ENCODE measurements around the gene TINCR. TPM values are rescaled to one million over a fixed set of nuclear protein-coding genes. Genes with fewer than 3 reads are reported as not detected.

Gene TINCR
- polyA plus RNA-seq, 1 donor from 2014 or later = 2.0 TPM

DNA sequence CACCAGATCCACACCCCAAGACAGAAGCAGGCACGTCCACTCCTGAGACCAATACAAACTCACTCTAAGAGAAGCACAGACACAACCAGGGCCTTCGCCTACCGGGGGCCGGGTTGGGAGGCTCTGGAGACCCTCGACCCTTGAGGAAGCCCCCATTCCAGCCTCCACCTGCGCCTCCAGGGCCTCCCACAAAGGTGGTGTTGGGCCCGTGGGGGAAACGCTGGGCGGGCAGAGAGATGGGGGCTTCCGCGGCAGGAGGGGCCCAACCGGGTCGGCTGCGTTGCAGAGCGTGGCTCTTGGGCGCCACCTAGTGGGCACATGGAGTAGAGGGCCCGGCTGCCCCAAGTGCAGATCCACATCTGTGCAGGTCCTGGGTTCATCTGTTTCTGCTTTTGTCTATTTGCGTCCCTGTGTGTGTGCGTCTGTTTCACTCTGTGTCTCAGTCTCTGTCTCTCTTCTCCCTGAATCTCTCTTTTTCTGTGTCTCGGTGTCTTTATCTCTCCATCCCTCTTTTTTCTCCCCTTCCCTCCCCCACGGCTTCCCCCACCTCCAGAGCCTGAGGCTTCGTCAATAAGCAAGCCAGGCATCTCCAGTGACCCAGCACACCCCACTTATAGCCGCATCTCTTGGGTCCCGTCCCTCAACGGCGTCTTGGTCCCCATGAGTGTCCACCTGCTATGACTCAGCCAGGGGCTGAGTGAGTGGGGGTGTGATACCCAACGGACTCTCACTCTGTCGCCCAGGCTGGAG is 10.5 kb upstream of the TINCR start:
- H3K27me3 ChIP-seq (ENCODE audit: insufficient read depth, low read depth, low read length) = no peaks in the 10 kb centered on the region
- H3K9me2 ChIP-seq (ENCODE audit: insufficient read depth, low read length) = no peaks in the 10 kb centered on the region
- no peak overlapping the region for H2AFZ ChIP-seq (ENCODE audit: low read depth, low read length)
- TF ChIP-seq SMC3 (conservative IDR thresholded peaks at IDR 0.05; ENCODE audit: poor library complexity) (peak; percentile 99), MXI1 (conservative IDR thresholded peaks at IDR 0.05; ENCODE audit: poor library complexity, severe bottlenecking) (peak; percentile 13), TAF1 (IDR thresholded peaks at IDR 0.05; ENCODE audit: low read depth) (no peak), CTCF (IDR thresholded peaks at IDR 0.05; ENCODE audit: poor library complexity, severe bottlenecking) (peak; percentile 99), RAD21 (conservative IDR thresholded peaks at IDR 0.05) (peak; percentile 100), EP300 (conservative IDR thresholded peaks at IDR 0.05; ENCODE audit: poor library complexity, severe bottlenecking) (no peak), EZH2 (IDR thresholded peaks at IDR 0.05; ENCODE audit: borderline replicate concordance, insufficient read depth, low read length, poor library complexity, severe bottlenecking) (no peak), POLR2AphosphoS5 (IDR thresholded peaks at IDR 0.05) (no peak), REST (IDR thresholded peaks at IDR 0.05; ENCODE audit: borderline replicate concordance) (no peak)
- peak overlapping the region; percentile 30 for H3K27ac ChIP-seq (ENCODE audit: low read length)
- H3K36me3 ChIP-seq (ENCODE audit: insufficient read depth, low read length) = no peaks in the 10 kb centered on the region
- H3F3A ChIP-seq (ENCODE audit: insufficient read depth, low read length, poor library complexity, severe bottlenecking) = no peaks in the 10 kb centered on the region
- H3K9me3 ChIP-seq (ENCODE audit: low read length) = no peaks in the 10 kb centered on the region
- no peaks in the 10 kb centered on the region for H4K20me1 ChIP-seq (ENCODE audit: insufficient read depth)
- peak overlapping the region; percentile 47 for H3K4me3 ChIP-seq (ENCODE audit: low read length)
- no peaks in the 10 kb centered on the region for H3K79me2 ChIP-seq (replicated peaks; ENCODE audit: insufficient read depth, low read length)
- peak overlapping the region; percentile 51 for H3K9ac ChIP-seq (ENCODE audit: low read length)
- no peak overlapping the region for H3K4me2 ChIP-seq (ENCODE audit: low read length)

GRCh38 chr19:5575590-5575989 is 7.8 kb upstream of the TINCR start:
- H3K27ac ChIP-seq (ENCODE audit: low read length) = no peak overlapping the region
- H4K20me1 ChIP-seq (ENCODE audit: insufficient read depth) = no peaks in the 10 kb centered on the region

More at GRCh38 chr19:5575590-5575989, 7.8 kb upstream of the TINCR start:
- Histone ChIP-seq H3K9me2 (ENCODE audit: insufficient read depth, low read length) (no peaks in the 10 kb centered on the region), H3K27me3 (ENCODE audit: insufficient read depth, low read depth, low read length) (no peaks in the 10 kb centered on the region), H3K9ac (ENCODE audit: low read length) (no peak overlapping the region), H3K36me3 (ENCODE audit: insufficient read depth, low read length) (no peaks in the 10 kb centered on the region), H3K79me2 (replicated peaks; ENCODE audit: insufficient read depth, low read length) (no peaks in the 10 kb centered on the region), H3K9me3 (ENCODE audit: low read length) (no peaks in the 10 kb centered on the region), H2AFZ (ENCODE audit: low read depth, low read length) (no peak overlapping the region), H3F3A (ENCODE audit: insufficient read depth, low read length, poor library complexity, severe bottlenecking) (no peaks in the 10 kb centered on the region), H3K4me3 (ENCODE audit: low read length) (no peak overlapping the region), H3K4me2 (ENCODE audit: low read length) (no peak overlapping the region)
- TF ChIP-seq RAD21 (conservative IDR thresholded peaks at IDR 0.05) (no peak), SMC3 (conservative IDR thresholded peaks at IDR 0.05; ENCODE audit: poor library complexity) (no peak), REST (IDR thresholded peaks at IDR 0.05; ENCODE audit: borderline replicate concordance) (no peak), EZH2 (IDR thresholded peaks at IDR 0.05; ENCODE audit: borderline replicate concordance, insufficient read depth, low read length, poor library complexity, severe bottlenecking) (no peak), POLR2AphosphoS5 (IDR thresholded peaks at IDR 0.05) (no peak), EP300 (conservative IDR thresholded peaks at IDR 0.05; ENCODE audit: poor library complexity, severe bottlenecking) (no peak), CTCF (IDR thresholded peaks at IDR 0.05; ENCODE audit: poor library complexity, severe bottlenecking) (no peak), TAF1 (IDR thresholded peaks at IDR 0.05; ENCODE audit: low read depth) (no peak), MXI1 (conservative IDR thresholded peaks at IDR 0.05; ENCODE audit: poor library complexity, severe bottlenecking) (no peak)

All from neural cell (in vitro differentiated cells).